NCI-H526 treated with DMSO at 0.1 percent for 48 hours (cell line): ENCODE measurements around the gene BORCS6.

Experiments
- DNase-seq: peaks from one replicate; lab custom pipeline; 2025; lab: John Stamatoyannopoulos, UW

BORCS6 gene

GRCh38 chr17:8210761-8211458 lies 20.9 kb upstream of the BORCS6 start:
- peak; percentile 70 for DNase-seq

GRCh38 chr17:8209907-8210760 lies 20.2 kb upstream of the BORCS6 start, which contains the start of gene AURKB:
AURKB (minus strand) TSS chr17:8210575; CDS start chr17:8210224, 351 bp downstream.
- DNase-seq = peak; percentile 63

- no peak for DNase-seq
These were observed 16.6 kb upstream of the BORCS6 start for GRCh38 chr17:8206536-8206935.

GRCh38 chr17:8204761-8205555 lies 15.0 kb upstream of the BORCS6 start:
- no peak for DNase-seq

GRCh38 chr17:8192070-8192815 lies 2.3 kb upstream of the BORCS6 start:
- DNase-seq = peak; percentile 83

- DNase-seq = no peak
These were observed 526 bp upstream of the BORCS6 start for GRCh38 chr17:8190506-8190905.

GRCh38 chr17:8189041-8189710 lies 804 bp downstream of the BORCS6 start:
- no peak for DNase-seq

GRCh38 chr17:8188263-8188839 lies 1.6 kb downstream of the BORCS6 start:
- no peak for DNase-seq

- peak; percentile 95 for DNase-seq
These were observed 2.3 kb downstream of the BORCS6 start for GRCh38 chr17:8187517-8188262.

GRCh38 chr17:8186787-8187516 lies 3.0 kb downstream of the BORCS6 start:
- DNase-seq = peak; percentile 80

GRCh38 chr17:8186446-8186786 lies 3.6 kb downstream of the BORCS6 start:
- DNase-seq = no peak

- peak; percentile 50 for DNase-seq
These were observed 4.2 kb downstream of the BORCS6 start for GRCh38 chr17:8185582-8186445.

GRCh38 chr17:8176998-8177731 lies 12.8 kb downstream of the BORCS6 start:
- no peak for DNase-seq

- DNase-seq = peak; percentile 53
These were observed 13.6 kb downstream of the BORCS6 start, which contains the start of gene TMEM107 for GRCh38 chr17:8176197-8176940. TMEM107 (minus strand) TSS chr17:8176380; CDS start chr17:8176286, 94 bp downstream.

GRCh38 chr17:8175795-8176196 lies 14.2 kb downstream of the BORCS6 start:
- no peak for DNase-seq

- no peak for DNase-seq
These were observed 16.1 kb downstream of the BORCS6 start for GRCh38 chr17:8173871-8174322.
